Stimulated activated CD8-positive, alpha-beta memory T cell treated with anti-CD3 and anti-CD28 coated beads, Interleukin-15, amount 100 ng/mL, for 48 hours (primary cell): ENCODE measurements around the gene PHLDA3.

ENCODE experiments used
- DNase-seq, 2 donors: peaks; one replicate each; pipeline ENCODE4 v3.0.0-alpha.2; 2020; ENCODE audit warnings: low read depth in 2 of 2

The PHLDA3 gene

GRCh38 chr1:201461645-201462441 lies 7.1 kb downstream of the PHLDA3 start:
- no peak for DNase-seq

- DNase-seq = no peak
Measured at GRCh38 chr1:201460814-201461644, 8.0 kb downstream of the PHLDA3 start.

- no peak for DNase-seq
Measured at GRCh38 chr1:201459775-201460174, 9.2 kb downstream of the PHLDA3 start.

- DNase-seq = no peak
Measured at GRCh38 chr1:201459052-201459451, 9.9 kb downstream of the PHLDA3 start.

- DNase-seq = no peak
Measured at GRCh38 chr1:201457508-201457960, 11.5 kb downstream of the PHLDA3 start.

- DNase-seq = no peak
Measured at GRCh38 chr1:201456499-201457309, 12.3 kb downstream of the PHLDA3 start.

GRCh38 chr1:201455098-201455497 lies 13.9 kb downstream of the PHLDA3 start:
- no peak for DNase-seq

- no peak for DNase-seq
Measured at GRCh38 chr1:201454608-201455007, 14.4 kb downstream of the PHLDA3 start.

- DNase-seq = no peak
Measured at GRCh38 chr1:201452866-201453265, 16.1 kb downstream of the PHLDA3 start.

GRCh38 chr1:201450721-201451291 lies 18.2 kb downstream of the PHLDA3 start:
- DNase-seq = no peak

- no peak for DNase-seq
Measured at GRCh38 chr1:201448990-201449389, 20.0 kb downstream of the PHLDA3 start.

- peak in 1 of 2 donors; percentile 55 for DNase-seq
Measured at GRCh38 chr1:201447903-201448871, 20.8 kb downstream of the PHLDA3 start.

GRCh38 chr1:201445310-201445709 lies 23.7 kb downstream of the PHLDA3 start:
- no peak for DNase-seq

- no peak for DNase-seq
Measured at GRCh38 chr1:201444792-201445191, 24.2 kb downstream of the PHLDA3 start.

GRCh38 chr1:201443747-201444146 lies 25.2 kb downstream of the PHLDA3 start:
- no peak for DNase-seq

GRCh38 chr1:201436969-201437368 lies 32.0 kb downstream of the PHLDA3 start:
- DNase-seq = no peak

- no peak for DNase-seq
Measured at GRCh38 chr1:201436393-201436792, 32.6 kb downstream of the PHLDA3 start.

GRCh38 chr1:201434266-201434665 lies 34.7 kb downstream of the PHLDA3 start:
- DNase-seq = no peak

- DNase-seq = no peak
Measured at GRCh38 chr1:201433609-201434008, 35.4 kb downstream of the PHLDA3 start.

GRCh38 chr1:201430776-201431175 lies 38.2 kb downstream of the PHLDA3 start:
- no peak for DNase-seq
